Upper lobe of right lung (tissue), 1 donor: ENCODE data around the gene BORA. TPM values are rescaled to one million over a fixed set of nuclear protein-coding genes. Genes with fewer than 3 reads are reported as not detected.

Experiments
- ATAC-seq: fragments of 200-7000 bp; cut with Tn5 transposase; one replicate; pipeline ENCODE4 v1.9.1; 2020; ENCODE audit warnings: mild to moderate bottlenecking, moderate library complexity
- DNase-seq: peaks from one replicate; pipeline ENCODE4 v3.0.0-alpha.2; 2020
- H3K27ac ChIP-seq: fragments of 200-600 bp; one replicate; pipeline ENCODE4 v1.8.0; 2022
- H3K27me3 ChIP-seq: fragments of 200-600 bp; one replicate; pipeline ENCODE4 v1.8.0; 2022; ENCODE audit warnings: mild to moderate bottlenecking
- H3K36me3 ChIP-seq: fragments of 200-600 bp; one replicate; pipeline ENCODE4 v1.8.0; 2022
- H3K4me1 ChIP-seq: fragments of 200-600 bp; one replicate; pipeline ENCODE4 v1.8.0; 2022
- H3K4me3 ChIP-seq: fragments of 200-600 bp; one replicate; pipeline ENCODE4 v1.8.0; 2022; ENCODE audit warnings: mild to moderate bottlenecking
- H3K9me3 ChIP-seq: fragments of 200-600 bp; one replicate; pipeline ENCODE4 v1.8.0; 2022
- CTCF ChIP-seq: fragments of 200-600 bp; IDR thresholded peaks from one replicate; pipeline ENCODE4 v1.8.0; 2022; ENCODE audit warnings: antibody characterized with exemption
- intact Hi-C: fragments of 100-400 bp; cut with DNase I; formaldehyde crosslinking; loops from one replicate; pipeline ENCODE4 v1.11.0; 2022
- total RNA-seq: library from RNA; stranded (reverse); fragmentation: NEBNext Ultra II Directional; extraction: Animal tissue kit (Norgen Biotek cat#: 25700); gene quantifications from one replicate; pipeline ENCODE4 v1.2.1, GENCODE V29; 2021
- donor health status: DM: no; HTN: yes; CAD: no; lungs with severe emphysema.

BORA gene
- total RNA-seq, 1 donor from 2014 or later: 3.0 TPM

DNA sequence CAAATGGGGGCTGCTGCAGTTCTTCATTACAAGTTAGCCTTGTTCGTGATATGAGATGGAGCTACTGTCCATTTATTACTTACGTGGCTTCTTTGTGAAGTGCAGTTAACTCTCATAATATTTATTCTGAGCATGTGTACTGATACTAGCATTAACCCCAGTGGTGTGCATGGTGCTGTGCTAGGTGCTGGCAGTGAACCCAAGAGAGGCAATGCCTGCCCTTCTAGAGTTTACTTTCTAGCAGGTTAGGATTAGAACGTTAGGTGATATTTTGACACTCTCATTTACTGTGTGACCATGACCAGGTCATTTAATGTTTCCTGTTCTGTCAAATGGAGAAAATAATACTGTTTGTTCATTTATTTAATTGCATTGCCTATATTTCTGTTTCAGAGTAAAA lies 71.1 kb downstream of the BORA start:
- no peak overlapping the region for H3K4me3 ChIP-seq
- TF ChIP-seq CTCF: no peak
- ATAC-seq: no peak

GRCh38 chr13:72804301-72804700 lies 76.6 kb downstream of the BORA start:
- DNase-seq: no peak
- Histone ChIP-seq H3K36me3 (peaks cover 19% of the 10 kb centered on the region), H3K9me3 (no peaks in the 10 kb centered on the region), H3K27me3 (no peaks in the 10 kb centered on the region), H3K4me3 (no peak overlapping the region), H3K27ac (no peak overlapping the region), H3K4me1 (peaks cover 3% of the 10 kb centered on the region)
- no peak for ATAC-seq
- intact Hi-C loops: no loop called here
- no peak for TF ChIP-seq CTCF

More for the DNA sequence above, 71.1 kb downstream of the BORA start:
- H3K36me3 ChIP-seq: peaks cover 60% of the 10 kb centered on the region
- intact Hi-C loops: no loop called here
- no peaks in the 10 kb centered on the region for H3K9me3 ChIP-seq
- no peaks in the 10 kb centered on the region for H3K27me3 ChIP-seq
- no peak for DNase-seq
- H3K27ac ChIP-seq: no peak overlapping the region
- H3K4me1 ChIP-seq: no peaks in the 10 kb centered on the region

Other genes with a start within 250 kb of the BORA start
- gene MZT1, start 294 bp upstream of the BORA start, total RNA-seq: 8.3 TPM
- gene DIS3, start 54.0 kb downstream of the BORA start, total RNA-seq: 30.2 TPM
- gene PIBF1, start 54.2 kb downstream of the BORA start, total RNA-seq: 28.3 TPM